Fibroblast of the aortic adventitia (primary cell): Measurements from ENCODE around the gene ACOT7. TPM values are rescaled to one million over a fixed set of nuclear protein-coding genes. Genes with fewer than 3 reads are reported as not detected.

Source experiments
- DNase-seq: peaks from one replicate; pipeline ENCODE4 v3.0.0-alpha.2; 2010; ENCODE audit warnings: low read depth
- H3K4me3 ChIP-seq: 2 replicates; pipeline ENCODE4 v1.5.1; 2011; ENCODE audit warnings: low read depth, mild to moderate bottlenecking, control low read depth, low read length, moderate library complexity
- CTCF ChIP-seq: IDR thresholded peaks from 2 replicates; pipeline ENCODE4 v1.5.1; 2011; ENCODE audit warnings: mild to moderate bottlenecking, low read length, control low read depth, inconsistent platforms; ENCODE audit not compliant: insufficient read depth
- total RNA-seq: library from RNA; depleted of rRNA; stranded (reverse); fragments of >200 nt; gene quantifications from 2 replicates; pipeline ENCODE4 v1.2.3, GENCODE V29; 2012; ENCODE audit warnings: low replicate concordance

ACOT7 gene
- total RNA-seq, 1 donor, result 16.0 TPM

GRCh38 chr1:6416295-6416656 lies 22.7 kb upstream of the ACOT7 start:
- no peak overlapping the region for H3K4me3 ChIP-seq
- no peak for TF ChIP-seq CTCF
- DNase-seq, result no peak

GRCh38 chr1:6414881-6415626 lies 21.5 kb upstream of the ACOT7 start:
- no peak overlapping the region for H3K4me3 ChIP-seq
- no peak for DNase-seq
- TF ChIP-seq CTCF, result no peak

- TF ChIP-seq CTCF, result peak; percentile 68
- no peak overlapping the region for H3K4me3 ChIP-seq
- peak; percentile 44 for DNase-seq
Measured at GRCh38 chr1:6414443-6414844, 20.9 kb upstream of the ACOT7 start.

GRCh38 chr1:6412896-6413295 lies 19.3 kb upstream of the ACOT7 start:
- DNase-seq, result no peak
- TF ChIP-seq CTCF, result no peak

GRCh38 chr1:6410248-6410893 lies 16.8 kb upstream of the ACOT7 start:
- no peak for TF ChIP-seq CTCF
- H3K4me3 ChIP-seq, result no peak overlapping the region
- DNase-seq, result no peak

More at GRCh38 chr1:6412896-6413295, 19.3 kb upstream of the ACOT7 start:
- H3K4me3 ChIP-seq, result no peak overlapping the region

- TF ChIP-seq CTCF, result no peak
- no peak for DNase-seq
- H3K4me3 ChIP-seq, result no peak overlapping the region
Measured at GRCh38 chr1:6409733-6410132, 16.2 kb upstream of the ACOT7 start.
